Superior temporal gyrus (tissue), 1 donor: Measurements from ENCODE around the gene RXRA.
A peak's percentile ranks its signal among the peaks of the same experiment; 100 is the strongest.

Experiments
- DNase-seq: peaks from one replicate; pipeline ENCODE4 v3.0.0-alpha.2; 2016; ENCODE audit errors: extremely low spot score

The RXRA gene

GRCh38 chr9:134325813-134326723 lies at the start of gene RXRA:
RXRA (plus strand) TSS chr9:134326455; CDS start chr9:134326632, 177 bp downstream.
- DNase-seq: no peak

- no peak for DNase-seq
Observed at GRCh38 chr9:134278286-134278685, 48.0 kb upstream of the RXRA start.

GRCh38 chr9:134278974-134279640 lies 47.1 kb upstream of the RXRA start:
- no peak for DNase-seq

GRCh38 chr9:134282138-134282650 lies 44.1 kb upstream of the RXRA start:
- no peak for DNase-seq

- peak; percentile 79 for DNase-seq
Observed at GRCh38 chr9:134283111-134283515, 43.1 kb upstream of the RXRA start.

GRCh38 chr9:134283692-134284265 lies 42.5 kb upstream of the RXRA start:
- no peak for DNase-seq

GRCh38 chr9:134284273-134284672 lies 42.0 kb upstream of the RXRA start:
- no peak for DNase-seq

GRCh38 chr9:134284741-134285140 lies 41.5 kb upstream of the RXRA start:
- DNase-seq: no peak

- DNase-seq: no peak
Observed at GRCh38 chr9:134285215-134285845, 40.9 kb upstream of the RXRA start.

GRCh38 chr9:134286471-134287245 lies 39.6 kb upstream of the RXRA start:
- DNase-seq: no peak

- no peak for DNase-seq
Observed at GRCh38 chr9:134287591-134288491, 38.4 kb upstream of the RXRA start.

- no peak for DNase-seq
Observed at GRCh38 chr9:134288746-134289145, 37.5 kb upstream of the RXRA start.

- DNase-seq: no peak
Observed at GRCh38 chr9:134289241-134289875, 36.9 kb upstream of the RXRA start.

- no peak for DNase-seq
Observed at GRCh38 chr9:134290603-134291451, 35.4 kb upstream of the RXRA start.

- DNase-seq: no peak
Observed at GRCh38 chr9:134291452-134291881, 34.8 kb upstream of the RXRA start.

GRCh38 chr9:134291961-134292871 lies 34.0 kb upstream of the RXRA start:
- no peak for DNase-seq

GRCh38 chr9:134293031-134293521 lies 33.2 kb upstream of the RXRA start:
- DNase-seq: no peak
